OCI-LY7 (cell line): Measurements from ENCODE around the gene RUFY2.
"Not testable (repeated sequence)": the region's sequence is repeated elsewhere in the genome, so short reads cannot be mapped to it uniquely, and the experiment has no call there.

Experiments
- EZH2phosphoT487 ChIP-seq: fragments of 200-600 bp; sonication (generic); IDR thresholded peaks from 2 replicates; pipeline ENCODE4 v1.6.1; 2018; ENCODE audit warnings: low read depth, borderline replicate concordance, mild to moderate bottlenecking, mixed run types, antibody characterized with exemption, low read length, moderate library complexity, mixed read lengths
- TF ChIP-seq, protein P1 (sequence below): fragments of 200-600 bp; sonication (generic); conservative IDR thresholded peaks from 2 replicates; pipeline ENCODE4 v1.5.1; 2014; ENCODE audit warnings: mild to moderate bottlenecking, antibody characterized with exemption, low read length, moderate library complexity, mixed read lengths

DNA sequence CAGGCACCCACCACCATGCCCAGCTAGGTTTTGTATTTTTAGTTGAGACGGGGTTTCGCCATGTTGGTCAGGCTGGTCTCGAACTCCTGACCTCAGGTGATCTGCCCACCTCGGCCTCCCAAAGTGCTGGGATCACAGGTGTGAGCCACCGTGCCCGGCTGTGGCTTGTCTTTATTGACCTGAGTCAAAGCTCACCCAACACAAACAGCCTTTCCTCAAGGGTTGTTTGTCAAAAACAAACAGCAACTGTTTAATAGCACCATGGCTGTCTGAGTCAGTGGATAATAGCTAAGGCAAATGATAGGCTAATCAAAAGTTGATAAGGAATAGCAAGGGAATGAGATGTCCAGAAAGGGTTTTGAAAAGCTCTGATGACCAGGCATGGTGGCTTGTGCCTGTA lies 92.1 kb downstream of the RUFY2 start:
- TF ChIP-seq EZH2phosphoT487 = not testable (repeated sequence)
- TF ChIP-seq, protein P1, sequence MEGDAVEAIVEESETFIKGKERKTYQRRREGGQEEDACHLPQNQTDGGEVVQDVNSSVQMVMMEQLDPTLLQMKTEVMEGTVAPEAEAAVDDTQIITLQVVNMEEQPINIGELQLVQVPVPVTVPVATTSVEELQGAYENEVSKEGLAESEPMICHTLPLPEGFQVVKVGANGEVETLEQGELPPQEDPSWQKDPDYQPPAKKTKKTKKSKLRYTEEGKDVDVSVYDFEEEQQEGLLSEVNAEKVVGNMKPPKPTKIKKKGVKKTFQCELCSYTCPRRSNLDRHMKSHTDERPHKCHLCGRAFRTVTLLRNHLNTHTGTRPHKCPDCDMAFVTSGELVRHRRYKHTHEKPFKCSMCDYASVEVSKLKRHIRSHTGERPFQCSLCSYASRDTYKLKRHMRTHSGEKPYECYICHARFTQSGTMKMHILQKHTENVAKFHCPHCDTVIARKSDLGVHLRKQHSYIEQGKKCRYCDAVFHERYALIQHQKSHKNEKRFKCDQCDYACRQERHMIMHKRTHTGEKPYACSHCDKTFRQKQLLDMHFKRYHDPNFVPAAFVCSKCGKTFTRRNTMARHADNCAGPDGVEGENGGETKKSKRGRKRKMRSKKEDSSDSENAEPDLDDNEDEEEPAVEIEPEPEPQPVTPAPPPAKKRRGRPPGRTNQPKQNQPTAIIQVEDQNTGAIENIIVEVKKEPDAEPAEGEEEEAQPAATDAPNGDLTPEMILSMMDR = not testable (repeated sequence)
